Measurements from ENCODE around the gene SIGMAR1.

The SIGMAR1 gene

GRCh38 chr9:34650816-34651215 is 13.2 kb upstream of the SIGMAR1 start:
- Histone ChIP-seq H4K20me1 (ENCODE audit: low read depth, low read length) (no peaks in the 10 kb centered on the region), H3K79me2 (ENCODE audit: insufficient read depth, low read length) (no peaks in the 10 kb centered on the region), H2AFZ (ENCODE audit: low read depth, low read length, severe bottlenecking) (no peak overlapping the region), H3K9ac (ENCODE audit: low read length) (no peak overlapping the region), H3K9me3 (ENCODE audit: insufficient read depth, low read length) (no peaks in the 10 kb centered on the region), H3K4me2 (ENCODE audit: low read depth, low read length, poor library complexity, severe bottlenecking) (no peak overlapping the region), H3K9me2 (replicated peaks; ENCODE audit: insufficient read depth, low read length) (no peaks in the 10 kb centered on the region), H3K36me3 (ENCODE audit: low read length) (no peaks in the 10 kb centered on the region), H3K27ac (ENCODE audit: low read depth, low read length) (no peak overlapping the region), H3K4me3 (ENCODE audit: insufficient read depth, low read length, poor library complexity, severe bottlenecking) (no peak overlapping the region), H3K27me3 (ENCODE audit: low read length) (no peaks in the 10 kb centered on the region), H3F3A (ENCODE audit: insufficient read depth) (no peaks in the 10 kb centered on the region)
- TF ChIP-seq EZH2phosphoT487 (conservative IDR thresholded peaks at IDR 0.05; ENCODE audit: low read length) (no peak), CTCF (IDR thresholded peaks at IDR 0.05; ENCODE audit: insufficient read depth, low read length, poor library complexity, severe bottlenecking) (no peak)

GRCh38 chr9:34648673-34649072 is 11.1 kb upstream of the SIGMAR1 start:
- Histone ChIP-seq H3K36me3 (ENCODE audit: low read length) (no peaks in the 10 kb centered on the region), H3F3A (ENCODE audit: insufficient read depth) (no peaks in the 10 kb centered on the region), H3K9me2 (replicated peaks; ENCODE audit: insufficient read depth, low read length) (no peaks in the 10 kb centered on the region), H3K4me2 (ENCODE audit: low read depth, low read length, poor library complexity, severe bottlenecking) (no peak overlapping the region), H3K4me3 (ENCODE audit: insufficient read depth, low read length, poor library complexity, severe bottlenecking) (no peak overlapping the region), H2AFZ (ENCODE audit: low read depth, low read length, severe bottlenecking) (no peak overlapping the region), H4K20me1 (ENCODE audit: low read depth, low read length) (no peaks in the 10 kb centered on the region), H3K79me2 (ENCODE audit: insufficient read depth, low read length) (no peaks in the 10 kb centered on the region), H3K27me3 (ENCODE audit: low read length) (no peaks in the 10 kb centered on the region), H3K9me3 (ENCODE audit: insufficient read depth, low read length) (no peaks in the 10 kb centered on the region), H3K9ac (ENCODE audit: low read length) (no peak overlapping the region), H3K27ac (ENCODE audit: low read depth, low read length) (no peak overlapping the region)
- TF ChIP-seq CTCF (IDR thresholded peaks at IDR 0.05; ENCODE audit: insufficient read depth, low read length, poor library complexity, severe bottlenecking): no peak
- TF ChIP-seq EZH2phosphoT487 (conservative IDR thresholded peaks at IDR 0.05; ENCODE audit: low read length): no peak

- Histone ChIP-seq H3K9me2 (replicated peaks; ENCODE audit: insufficient read depth, low read length) (no peaks in the 10 kb centered on the region), H3K9me3 (ENCODE audit: insufficient read depth, low read length) (no peaks in the 10 kb centered on the region), H3F3A (ENCODE audit: insufficient read depth) (no peaks in the 10 kb centered on the region), H4K20me1 (ENCODE audit: low read depth, low read length) (no peaks in the 10 kb centered on the region), H3K4me3 (ENCODE audit: insufficient read depth, low read length, poor library complexity, severe bottlenecking) (peak overlapping the region; percentile 69), H3K4me2 (ENCODE audit: low read depth, low read length, poor library complexity, severe bottlenecking) (peak overlapping the region; percentile 58), H3K27me3 (ENCODE audit: low read length) (no peaks in the 10 kb centered on the region), H3K27ac (ENCODE audit: low read depth, low read length) (no peak overlapping the region), H3K9ac (ENCODE audit: low read length) (peak overlapping the region; percentile 72; the same call in 1 of the 2 replicates), H3K36me3 (ENCODE audit: low read length) (no peaks in the 10 kb centered on the region), H2AFZ (ENCODE audit: low read depth, low read length, severe bottlenecking) (no peak overlapping the region), H3K79me2 (ENCODE audit: insufficient read depth, low read length) (no peaks in the 10 kb centered on the region)
- no peak for TF ChIP-seq CTCF (IDR thresholded peaks at IDR 0.05; ENCODE audit: insufficient read depth, low read length, poor library complexity, severe bottlenecking)
- no peak for TF ChIP-seq EZH2phosphoT487 (conservative IDR thresholded peaks at IDR 0.05; ENCODE audit: low read length)
These were observed 10.1 kb upstream of the SIGMAR1 start for GRCh38 chr9:34647651-34648050.

GRCh38 chr9:34647084-34647403 is 9.5 kb upstream of the SIGMAR1 start:
- Histone ChIP-seq H3K9me2 (replicated peaks; ENCODE audit: insufficient read depth, low read length) (no peaks in the 10 kb centered on the region), H3K4me2 (ENCODE audit: low read depth, low read length, poor library complexity, severe bottlenecking) (peak overlapping the region; percentile 58), H3F3A (ENCODE audit: insufficient read depth) (no peaks in the 10 kb centered on the region), H3K4me3 (ENCODE audit: insufficient read depth, low read length, poor library complexity, severe bottlenecking) (peak overlapping the region; percentile 69), H3K9ac (ENCODE audit: low read length) (peak overlapping the region; percentile 72), H3K79me2 (ENCODE audit: insufficient read depth, low read length) (no peaks in the 10 kb centered on the region), H3K9me3 (ENCODE audit: insufficient read depth, low read length) (no peaks in the 10 kb centered on the region), H4K20me1 (ENCODE audit: low read depth, low read length) (no peaks in the 10 kb centered on the region), H3K27me3 (ENCODE audit: low read length) (no peaks in the 10 kb centered on the region), H3K36me3 (ENCODE audit: low read length) (no peaks in the 10 kb centered on the region), H3K27ac (ENCODE audit: low read depth, low read length) (no peak overlapping the region), H2AFZ (ENCODE audit: low read depth, low read length, severe bottlenecking) (peak overlapping the region; percentile 83)
- no peak for TF ChIP-seq EZH2phosphoT487 (conservative IDR thresholded peaks at IDR 0.05; ENCODE audit: low read length)
- TF ChIP-seq CTCF (IDR thresholded peaks at IDR 0.05; ENCODE audit: insufficient read depth, low read length, poor library complexity, severe bottlenecking): no peak

All from SU-DHL-6 (cell line).